Activated B cell treated with CpG ODN at 0.5 μM for 24 hours (primary cell): ENCODE results near the gene COMMD1. TPM values are rescaled to one million over a fixed set of nuclear protein-coding genes. Genes with fewer than 3 reads are reported as not detected.

Experiments used
- ATAC-seq: fragments of 200-7000 bp; cut with Tn5 transposase; one replicate; pipeline ENCODE4 v1.10.0; 2021; ENCODE audit warnings: low read depth, mild to moderate bottlenecking, moderate library complexity
- CTCF ChIA-PET: fragments of 350-600 bp; sonication (Branson Sonifier 250); formaldehyde crosslinking; loops from one replicate; lab custom pipeline; 2021; ENCODE audit warnings: antibody characterized with exemption; lab: Charles Lee
- POLR2A ChIA-PET: fragments of 350-600 bp; sonication (Branson Sonifier 250); formaldehyde crosslinking; loops from one replicate; lab custom pipeline; 2021; ENCODE audit warnings: antibody characterized with exemption; lab: Charles Lee
- DNase-seq: peaks from one replicate; pipeline ENCODE4 v3.0.0; 2022
- H3K27ac Mint-ChIP-seq: one replicate; pipeline ENCODE4 v1.8.0; 2020; ENCODE audit warnings: mixed read lengths
- H3K27me3 Mint-ChIP-seq: one replicate; pipeline ENCODE4 v1.8.0; 2021; ENCODE audit warnings: mixed read lengths
- H3K36me3 Mint-ChIP-seq: one replicate; pipeline ENCODE4 v1.8.0; 2021; ENCODE audit warnings: low read depth, mixed read lengths
- H3K4me1 Mint-ChIP-seq: one replicate; pipeline ENCODE4 v1.8.0; 2021; ENCODE audit warnings: mixed read lengths
- H3K4me3 Mint-ChIP-seq: one replicate; pipeline ENCODE4 v1.8.0; 2020; ENCODE audit warnings: mild to moderate bottlenecking, mixed read lengths
- H3K9me3 Mint-ChIP-seq: one replicate; pipeline ENCODE4 v1.8.0; 2020; ENCODE audit warnings: mixed read lengths
- intact Hi-C: fragments of 100-400 bp; cut with micrococcal nuclease; formaldehyde crosslinking; loops from one replicate; pipeline ENCODE4 v1.15.1; 2024
- total RNA-seq: library from RNA; stranded (reverse); gene quantifications from 2 replicates; pipeline ENCODE4 v1.2.3, GENCODE V29; 2022
- TF ChIP-seq, protein P1 (sequence below): fragments of 200-600 bp; IDR thresholded peaks from one replicate; pipeline ENCODE4 v1.8.0; 2022; ENCODE audit warnings: antibody characterized with exemption, mild to moderate bottlenecking

COMMD1 gene
- total RNA-seq, 1 donor from 2014 or later, result 37.1 TPM

DNA sequence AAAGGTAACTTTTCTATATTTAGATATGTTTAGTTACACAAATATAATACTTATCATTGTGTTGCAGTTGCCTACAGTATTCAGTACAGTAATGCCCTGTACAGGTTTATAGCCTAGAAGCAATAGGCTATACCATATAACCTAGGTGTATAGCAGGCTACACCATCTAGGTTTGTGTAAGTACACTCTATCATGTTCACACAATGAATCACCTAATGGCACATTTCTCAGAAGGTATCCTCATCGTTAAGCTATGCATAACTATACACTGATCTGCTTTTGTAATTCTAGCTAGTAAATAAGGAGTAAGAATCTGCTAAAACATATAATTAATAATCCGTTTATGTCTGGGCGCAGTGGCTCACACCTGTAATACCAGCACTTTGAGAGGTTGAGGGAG is 102.1 kb downstream of the COMMD1 start:
- H3K4me1 Mint-ChIP-seq, result peaks cover 9% of the 10 kb centered on the region
- TF ChIP-seq, protein P1, sequence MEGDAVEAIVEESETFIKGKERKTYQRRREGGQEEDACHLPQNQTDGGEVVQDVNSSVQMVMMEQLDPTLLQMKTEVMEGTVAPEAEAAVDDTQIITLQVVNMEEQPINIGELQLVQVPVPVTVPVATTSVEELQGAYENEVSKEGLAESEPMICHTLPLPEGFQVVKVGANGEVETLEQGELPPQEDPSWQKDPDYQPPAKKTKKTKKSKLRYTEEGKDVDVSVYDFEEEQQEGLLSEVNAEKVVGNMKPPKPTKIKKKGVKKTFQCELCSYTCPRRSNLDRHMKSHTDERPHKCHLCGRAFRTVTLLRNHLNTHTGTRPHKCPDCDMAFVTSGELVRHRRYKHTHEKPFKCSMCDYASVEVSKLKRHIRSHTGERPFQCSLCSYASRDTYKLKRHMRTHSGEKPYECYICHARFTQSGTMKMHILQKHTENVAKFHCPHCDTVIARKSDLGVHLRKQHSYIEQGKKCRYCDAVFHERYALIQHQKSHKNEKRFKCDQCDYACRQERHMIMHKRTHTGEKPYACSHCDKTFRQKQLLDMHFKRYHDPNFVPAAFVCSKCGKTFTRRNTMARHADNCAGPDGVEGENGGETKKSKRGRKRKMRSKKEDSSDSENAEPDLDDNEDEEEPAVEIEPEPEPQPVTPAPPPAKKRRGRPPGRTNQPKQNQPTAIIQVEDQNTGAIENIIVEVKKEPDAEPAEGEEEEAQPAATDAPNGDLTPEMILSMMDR, result no peak
- ATAC-seq (no peak), DNase-seq (no peak)
- no peaks in the 10 kb centered on the region for H3K9me3 Mint-ChIP-seq
- peaks cover 14% of the 10 kb centered on the region for H3K36me3 Mint-ChIP-seq
- no peaks in the 10 kb centered on the region for H3K27me3 Mint-ChIP-seq
- POLR2A ChIA-PET, result no interaction called here
- no peak overlapping the region for H3K4me3 Mint-ChIP-seq
- intact Hi-C loops, result no loop called here
- CTCF ChIA-PET, result interaction anchor here (1.2 kb wide), 1 partner anchor 14 kb away, joined by 7 read pairs; no protein-coding TSS in a partner anchor
- no peak overlapping the region for H3K27ac Mint-ChIP-seq

DNA sequence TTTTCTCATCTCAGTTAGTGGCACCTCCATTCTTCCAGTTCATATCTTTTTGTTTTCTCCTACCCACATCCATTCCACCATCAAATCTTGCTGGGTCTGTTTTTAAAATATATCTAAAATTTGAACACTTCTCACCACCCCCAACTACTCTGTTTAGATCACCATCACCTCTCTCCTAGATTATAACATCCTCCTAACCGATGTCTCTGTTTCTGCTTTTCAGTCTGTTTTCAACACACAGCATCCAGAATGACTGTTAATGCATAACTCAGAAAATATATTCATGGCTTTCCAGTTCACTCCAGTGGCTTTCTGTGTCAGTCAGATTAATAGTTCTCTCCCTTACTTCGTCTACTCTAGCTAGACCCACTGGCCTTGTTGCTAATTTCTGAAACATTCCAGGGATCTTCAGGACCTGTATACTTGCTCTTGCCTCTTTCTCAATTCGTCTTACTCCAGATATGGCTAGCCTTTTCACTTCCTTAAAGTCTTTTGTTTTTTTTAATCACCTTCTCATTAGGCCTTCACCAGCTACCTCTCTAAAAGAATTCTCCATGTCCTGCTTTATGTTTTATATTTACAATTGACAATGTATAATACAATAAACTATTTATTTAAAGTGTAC is 105.3 kb downstream of the COMMD1 start:
- H3K9me3 Mint-ChIP-seq, result no peaks in the 10 kb centered on the region
- H3K4me1 Mint-ChIP-seq, result peaks cover 12% of the 10 kb centered on the region
- ChIA-PET CTCF (no interaction called here), POLR2A (interaction anchor here (1.2 kb wide), 1 partner anchor 28 kb away, joined by 4 read pairs; no protein-coding TSS in a partner anchor)
- H3K27me3 Mint-ChIP-seq, result no peaks in the 10 kb centered on the region
- no peak overlapping the region for H3K4me3 Mint-ChIP-seq
- DNase-seq (no peak), ATAC-seq (no peak)
- H3K36me3 Mint-ChIP-seq, result peaks cover 4% of the 10 kb centered on the region
- TF ChIP-seq, protein P1, result no peak
- intact Hi-C loops, result no loop called here
- no peak overlapping the region for H3K27ac Mint-ChIP-seq

DNA sequence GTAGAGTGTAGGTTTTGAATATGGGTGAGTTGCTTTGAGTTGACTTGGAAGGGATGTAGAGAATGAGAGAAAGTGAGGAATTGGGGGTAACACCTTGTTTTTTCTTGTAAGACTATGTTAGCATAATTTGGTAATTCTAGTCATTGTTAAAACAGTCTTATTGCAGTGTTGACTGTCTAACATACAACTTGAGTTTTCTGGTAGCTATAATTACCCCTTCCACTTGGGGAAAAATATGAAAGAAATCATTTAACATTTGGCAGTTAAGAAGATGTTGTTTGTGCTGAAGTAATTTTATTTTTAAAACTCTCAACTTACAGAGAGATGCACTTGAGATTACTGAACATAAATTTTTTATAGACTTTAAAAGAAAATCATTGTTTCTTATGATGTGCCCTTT is 108.2 kb downstream of the COMMD1 start:
- DNase-seq, result no peak
- H3K9me3 Mint-ChIP-seq, result no peaks in the 10 kb centered on the region
- peaks cover 3% of the 10 kb centered on the region for H3K36me3 Mint-ChIP-seq
- intact Hi-C loops, result no loop called here
- ChIA-PET CTCF (no interaction called here), POLR2A (no interaction called here)
- H3K27ac Mint-ChIP-seq, result no peak overlapping the region
- no peaks in the 10 kb centered on the region for H3K27me3 Mint-ChIP-seq
- H3K4me1 Mint-ChIP-seq, result peaks cover 14% of the 10 kb centered on the region
- TF ChIP-seq, protein P1, result no peak
- no peak overlapping the region for H3K4me3 Mint-ChIP-seq
- no peak for ATAC-seq

DNA sequence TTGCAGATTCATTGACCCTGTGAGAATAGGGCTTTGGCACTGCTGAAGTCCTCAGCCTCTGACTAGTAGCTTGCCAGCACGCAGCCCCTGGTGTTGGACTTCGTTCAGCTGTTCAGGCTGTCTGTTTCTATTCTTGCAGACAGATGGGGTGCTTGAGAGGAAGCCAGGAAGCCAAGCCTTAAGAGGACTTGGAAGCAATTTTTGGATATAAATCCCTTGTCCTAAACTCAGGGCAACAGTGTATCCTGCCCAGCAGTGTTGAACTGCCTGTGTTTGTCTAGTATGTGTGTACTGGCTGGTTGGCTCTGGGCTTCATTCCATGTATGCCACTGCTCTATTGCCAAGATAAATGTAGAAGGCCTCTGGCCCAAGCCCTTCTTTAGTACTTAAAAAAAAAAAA is 108.6 kb downstream of the COMMD1 start:
- H3K4me1 Mint-ChIP-seq, result peaks cover 14% of the 10 kb centered on the region
- ChIA-PET CTCF (no interaction called here), POLR2A (no interaction called here)
- TF ChIP-seq, protein P1, result no peak
- ATAC-seq (no peak), DNase-seq (no peak)
- no peak overlapping the region for H3K27ac Mint-ChIP-seq
- no peaks in the 10 kb centered on the region for H3K27me3 Mint-ChIP-seq
- H3K9me3 Mint-ChIP-seq, result no peaks in the 10 kb centered on the region
- intact Hi-C loops, result no loop called here
- no peak overlapping the region for H3K4me3 Mint-ChIP-seq
- peaks cover 3% of the 10 kb centered on the region for H3K36me3 Mint-ChIP-seq

DNA sequence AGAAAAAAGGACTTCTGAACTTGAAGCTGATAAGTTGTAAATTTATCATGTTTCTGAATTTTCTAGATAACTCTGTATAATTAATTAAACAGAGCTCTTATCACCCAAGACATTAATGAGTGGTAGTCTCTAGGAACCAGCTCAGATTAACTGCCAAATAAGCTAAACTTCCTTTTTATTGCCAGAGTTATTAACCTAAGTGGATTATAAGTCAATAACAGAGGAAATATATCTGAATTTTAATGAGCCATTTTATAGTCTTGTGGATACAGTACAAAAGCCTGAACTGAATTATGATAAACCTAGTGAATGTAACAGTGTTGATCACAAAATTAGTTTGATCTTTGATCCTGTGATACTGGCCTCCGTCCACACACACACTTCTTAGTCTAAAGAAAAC is 111.5 kb downstream of the COMMD1 start:
- no peak overlapping the region for H3K4me3 Mint-ChIP-seq
- DNase-seq (no peak), ATAC-seq (no peak)
- TF ChIP-seq, protein P1, result no peak
- intact Hi-C loops, result no loop called here
- CTCF ChIA-PET, result no interaction called here
- POLR2A ChIA-PET, result no interaction called here
- no peaks in the 10 kb centered on the region for H3K9me3 Mint-ChIP-seq
- peaks cover 5% of the 10 kb centered on the region for H3K4me1 Mint-ChIP-seq
- H3K27ac Mint-ChIP-seq, result no peak overlapping the region
- peaks cover 13% of the 10 kb centered on the region for H3K36me3 Mint-ChIP-seq
- no peaks in the 10 kb centered on the region for H3K27me3 Mint-ChIP-seq
